ENCODE measurements around the gene IQSEC1.
"Not testable (repeated sequence)": the region's sequence is repeated elsewhere in the genome, so short reads cannot be mapped to it uniquely, and the experiment has no call there.

IQSEC1 gene

GRCh38 chr3:12879191-12879815 is 193.9 kb downstream of the IQSEC1 start:
- H3K4me3 ChIP-seq (ENCODE audit: low read depth, low read length): no peak overlapping the region
- no peak for DNase-seq (ENCODE audit: low read depth)

- not testable (repeated sequence) for H3K4me3 ChIP-seq (ENCODE audit: low read depth, low read length); DNase-seq (ENCODE audit: low read depth)
These were observed 194.5 kb downstream of the IQSEC1 start for GRCh38 chr3:12878758-12879157.

GRCh38 chr3:12878141-12878574 is 195.1 kb downstream of the IQSEC1 start:
- H3K4me3 ChIP-seq (ENCODE audit: low read depth, low read length): no peak overlapping the region
- no peak for DNase-seq (ENCODE audit: low read depth)

GRCh38 chr3:12877040-12877439 is 196.2 kb downstream of the IQSEC1 start:
- H3K4me3 ChIP-seq (ENCODE audit: low read depth, low read length): no peak overlapping the region
- DNase-seq (ENCODE audit: low read depth): no peak

- peak overlapping the region; percentile 26 for H3K4me3 ChIP-seq (ENCODE audit: low read depth, low read length)
- no peak for DNase-seq (ENCODE audit: low read depth)
These were observed 197.1 kb downstream of the IQSEC1 start for GRCh38 chr3:12875857-12876836.

- DNase-seq (ENCODE audit: low read depth): no peak
- no peak overlapping the region for H3K4me3 ChIP-seq (ENCODE audit: low read depth, low read length)
These were observed 201.7 kb downstream of the IQSEC1 start for GRCh38 chr3:12871404-12871983.

- no peak for DNase-seq (ENCODE audit: low read depth)
- no peak overlapping the region for H3K4me3 ChIP-seq (ENCODE audit: low read depth, low read length)
These were observed 202.3 kb downstream of the IQSEC1 start for GRCh38 chr3:12870942-12871341.

GRCh38 chr3:12869035-12869621 is 204.1 kb downstream of the IQSEC1 start:
- H3K4me3 ChIP-seq (ENCODE audit: low read depth, low read length): peak overlapping the region; percentile 31
- no peak for DNase-seq (ENCODE audit: low read depth)

- peak overlapping the region; percentile 31 for H3K4me3 ChIP-seq (ENCODE audit: low read depth, low read length)
- DNase-seq (ENCODE audit: low read depth): peak; percentile 65
These were observed 204.9 kb downstream of the IQSEC1 start for GRCh38 chr3:12868039-12869034.

- DNase-seq (ENCODE audit: low read depth): no peak
- no peak overlapping the region for H3K4me3 ChIP-seq (ENCODE audit: low read depth, low read length)
These were observed 206.4 kb downstream of the IQSEC1 start for GRCh38 chr3:12866836-12867235.

- no peak for DNase-seq (ENCODE audit: low read depth)
These were observed 208.0 kb downstream of the IQSEC1 start for GRCh38 chr3:12865271-12865670.

GRCh38 chr3:12862387-12862786 is 210.8 kb downstream of the IQSEC1 start:
- no peak overlapping the region for H3K4me3 ChIP-seq (ENCODE audit: low read depth, low read length)
- DNase-seq (ENCODE audit: low read depth): no peak

More at GRCh38 chr3:12865271-12865670, 208.0 kb downstream of the IQSEC1 start:
- no peak overlapping the region for H3K4me3 ChIP-seq (ENCODE audit: low read depth, low read length)

GRCh38 chr3:12861611-12862010 is 211.6 kb downstream of the IQSEC1 start:
- H3K4me3 ChIP-seq (ENCODE audit: low read depth, low read length): no peak overlapping the region
- DNase-seq (ENCODE audit: low read depth): no peak

- H3K4me3 ChIP-seq (ENCODE audit: low read depth, low read length): no peak overlapping the region
- no peak for DNase-seq (ENCODE audit: low read depth)
These were observed 213.4 kb downstream of the IQSEC1 start for GRCh38 chr3:12859840-12860239.

GRCh38 chr3:12856626-12857025 is 216.6 kb downstream of the IQSEC1 start:
- no peak for DNase-seq (ENCODE audit: low read depth)
- no peak overlapping the region for H3K4me3 ChIP-seq (ENCODE audit: low read depth, low read length)

- no peak overlapping the region for H3K4me3 ChIP-seq (ENCODE audit: low read depth, low read length)
- no peak for DNase-seq (ENCODE audit: low read depth)
These were observed 218.7 kb downstream of the IQSEC1 start for GRCh38 chr3:12854565-12854964.

GRCh38 chr3:12853847-12854246 is 219.4 kb downstream of the IQSEC1 start:
- DNase-seq (ENCODE audit: low read depth); H3K4me3 ChIP-seq (ENCODE audit: low read depth, low read length): not testable (repeated sequence)

GRCh38 chr3:12852201-12852600 is 221.0 kb downstream of the IQSEC1 start:
- no peak for DNase-seq (ENCODE audit: low read depth)
- no peak overlapping the region for H3K4me3 ChIP-seq (ENCODE audit: low read depth, low read length)
